Right lobe of liver (tissue), 6 donors: ENCODE measurements around the gene BTF3L4. TPM values are rescaled to one million over a fixed set of nuclear protein-coding genes. Genes with fewer than 3 reads are reported as not detected.
"Not testable (repeated sequence)": the region's sequence is repeated elsewhere in the genome, so short reads cannot be mapped to it uniquely, and the experiment has no call there.

Experiments used
- ATAC-seq, 4 donors: fragments of 200-7000 bp; cut with Tn5 transposase; one replicate each; pipeline ENCODE4 v1.9.1; 2020; ENCODE audit warnings: mild to moderate bottlenecking in 4 of 4, moderate library complexity in 4 of 4
- DNase-seq, 3 donors: peaks; one replicate each; pipeline ENCODE4 v3.0.0-alpha.2; 2020
- H3K27ac ChIP-seq, 3 donors: fragments of 200-600 bp; one replicate each; pipeline ENCODE4 v1.8.0; 2022
- H3K27me3 ChIP-seq, 2 donors: fragments of 200-600 bp; one replicate each; pipeline ENCODE4 v1.8.0; 2022
- H3K36me3 ChIP-seq, 4 donors: fragments of 200-600 bp; sonication (generic) in 1 of 4; one replicate each; pipeline versions ENCODE4 v1.5.1 to v1.8.0; 2017 to 2022; ENCODE audit warnings: control low read depth in 1 of 4
- H3K4me1 ChIP-seq, 4 donors: fragments of 200-600 bp; sonication (generic) in 1 of 4; one replicate each; pipeline versions ENCODE4 v1.5.1 to v1.8.0; 2017 to 2022; ENCODE audit warnings: control low read depth in 1 of 4
- H3K4me3 ChIP-seq, 3 donors: fragments of 200-600 bp; one replicate each; pipeline ENCODE4 v1.8.0; 2022
- H3K9me3 ChIP-seq, 4 donors: fragments of 200-600 bp; sonication (generic) in 1 of 4; one replicate each; pipeline versions ENCODE4 v1.5.1 to v1.8.0; 2017 to 2022; ENCODE audit warnings: control low read depth in 1 of 4
- CTCF ChIP-seq, 4 donors: fragments of 200-600 bp in 3 of 4; fragments of 450-650 bp in 1 of 4; IDR thresholded peaks; one replicate each; pipeline versions ENCODE4 v1.5.1 to v1.8.0; 2016 to 2022; ENCODE audit warnings: antibody characterized with exemption in 4 of 4, mild to moderate bottlenecking in 2 of 4
- POLR2A ChIP-seq: fragments of 450-650 bp; IDR thresholded peaks from one replicate; pipeline ENCODE4 v1.6.1; 2017; ENCODE audit warnings: antibody characterized with exemption, mild to moderate bottlenecking
- WGBS: methylation state at CpG from one replicate; pipeline ENCODE4 v1.1.6; 2018; ENCODE audit warnings: low coverage, low lambda C conversion rate; ENCODE audit not compliant: insufficient coverage; ENCODE audit errors: missing lambda C conversion rate; 5-methylcytosine and 5-hydroxymethylcytosine counted together
- intact Hi-C, 2 donors: fragments of 100-400 bp; cut with DNase I; formaldehyde crosslinking; loops; one replicate each; pipeline versions ENCODE4 v1.11.2 to v1.14.1; 2022
- total RNA-seq, 6 experiments: library from RNA; depleted of rRNA in 2 of 6; stranded (reverse); fragments of >200 nt in 2 of 6; fragmentation: NEBNext Ultra II Directional in 3 of 6; extraction: Animal tissue kit (Norgen Biotek cat#: 25700) in 3 of 6; gene quantifications; one replicate each; pipeline versions ENCODE4 v1.1.0 to v1.2.4, GENCODE V29; 2016 to 2023
- donor health status: DM: no; HTN: yes; CAD: no.
- donor health status: DM: no; HTN: no; CAD: no.
- donor health status: DM: no; HTN: no; CAD: no.
- donor health status: DM: no; HTN: yes; CAD: no.
- donor health status: DM: no; HTN: yes; CAD: no.

BTF3L4 gene
- total RNA-seq, 6 experiments from 2014 or later = 11.9 to 26.2 (median 15.2) TPM

DNA sequence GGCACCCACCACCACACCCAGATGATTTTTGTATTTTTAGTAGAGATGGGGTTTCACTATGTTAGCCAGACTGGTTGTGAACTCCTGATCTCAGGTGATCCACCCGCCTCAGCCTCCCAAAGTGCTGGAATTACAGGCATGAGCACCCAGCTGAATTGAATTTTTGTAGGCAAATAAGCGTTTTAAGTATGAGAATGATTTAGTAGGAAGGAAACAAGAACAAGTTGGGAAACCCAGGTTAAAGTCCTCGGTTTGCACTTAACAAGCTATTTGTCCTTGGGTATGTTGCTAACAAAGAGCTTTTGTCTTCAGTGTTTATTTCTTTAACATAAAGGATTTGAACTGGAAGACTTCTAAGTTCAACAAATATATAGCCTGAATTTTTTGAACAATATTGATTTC lies 23.9 kb downstream of the BTF3L4 start:
- H3K27me3 ChIP-seq = no peaks in the 10 kb centered on the region
- ATAC-seq (peak; percentile 43 to 64 (median 58)), DNase-seq (no peak)
- no peaks in the 10 kb centered on the region for H3K9me3 ChIP-seq
- H3K4me1 ChIP-seq = peaks cover 0 to 8% (median 0%) of the 10 kb centered on the region in 4 donors
- H3K4me3 ChIP-seq = no peak overlapping the region
- intact Hi-C loops = no loop called here
- TF ChIP-seq POLR2A (no peak), CTCF (IDR thresholded peaks at IDR 0.05) (no peak)
- peaks cover 0 to 11% (median 2%) of the 10 kb centered on the region in 4 donors for H3K36me3 ChIP-seq
- no peak overlapping the region for H3K27ac ChIP-seq
- WGBS = 28% methylated on average over 3 of the region's 3 CpGs

DNA sequence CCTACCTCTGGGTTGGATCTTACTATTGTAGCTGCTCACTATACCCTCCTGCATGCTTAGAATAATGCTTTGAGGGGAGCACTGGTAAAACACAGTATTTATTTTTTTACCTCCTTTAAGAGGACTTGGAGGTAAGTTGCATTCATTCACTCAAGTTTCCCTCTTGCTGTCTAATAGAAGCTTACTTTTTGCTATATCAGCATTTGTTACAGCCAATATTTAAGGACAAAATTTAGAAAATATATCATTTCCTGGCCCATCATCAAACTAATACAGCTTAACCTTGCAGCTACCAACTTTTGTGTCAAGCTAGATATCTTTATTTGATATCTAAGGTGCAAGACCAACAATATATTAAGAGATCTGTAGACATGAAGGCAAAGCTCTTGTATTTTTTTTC lies 31.8 kb downstream of the BTF3L4 start:
- not testable (repeated sequence) for H3K27me3 ChIP-seq

DNA sequence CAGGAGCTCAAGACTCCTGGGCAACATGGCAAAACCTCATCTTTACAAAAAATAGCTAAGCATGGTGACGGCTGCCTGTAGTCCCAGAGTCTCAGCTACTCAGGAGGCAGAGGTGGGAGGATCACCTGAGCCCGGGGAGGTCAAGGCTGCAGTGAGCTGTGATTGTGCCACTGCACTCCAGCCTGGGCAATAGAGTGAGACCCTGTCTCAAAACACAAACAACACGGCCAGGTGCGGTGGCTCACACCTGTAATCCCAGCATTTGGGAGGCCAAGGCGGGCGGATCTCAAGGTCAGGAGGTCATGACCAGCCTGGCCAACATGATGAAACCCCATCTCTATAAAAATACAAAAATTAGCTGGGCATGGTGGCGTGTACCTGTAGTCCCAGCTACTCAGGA lies 38.2 kb downstream of the BTF3L4 start:
- WGBS = no CpG with 5 or more reads among the region's 7 CpGs

More for the DNA sequence above, 31.8 kb downstream of the BTF3L4 start:
- H3K4me3 ChIP-seq, H3K9me3 ChIP-seq, DNase-seq, H3K4me1 ChIP-seq, H3K27ac ChIP-seq, intact Hi-C loops, ATAC-seq: not testable (repeated sequence)
- H3K36me3 ChIP-seq = peaks cover 0 to 21% (median 7%) of the 10 kb centered on the region in 4 donors

DNA sequence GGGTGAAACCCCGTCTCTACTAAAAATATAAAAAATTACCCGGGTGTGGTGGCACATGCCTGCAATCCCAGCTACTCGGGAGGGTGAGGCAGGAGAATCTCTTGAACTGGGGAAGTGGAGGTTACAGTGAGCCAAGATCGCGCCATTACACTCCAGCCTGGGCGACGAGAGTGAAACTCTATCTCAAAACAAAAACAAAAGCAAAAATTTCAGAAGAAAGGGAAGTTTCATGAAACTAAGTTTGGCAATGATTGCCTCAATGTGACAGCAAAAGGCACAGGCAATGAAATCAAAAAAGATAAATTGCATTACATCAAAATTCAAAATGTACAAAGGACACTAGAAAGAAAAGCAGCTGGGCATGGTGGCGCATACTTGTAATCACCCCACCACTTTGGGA lies 40.1 kb downstream of the BTF3L4 start:
- WGBS = 69% methylated on average over 8 of the region's 8 CpGs
- H3K36me3 ChIP-seq = no peaks in the 10 kb centered on the region
- intact Hi-C loops = no loop called here
- no peaks in the 10 kb centered on the region for H3K4me1 ChIP-seq
- no peak overlapping the region for H3K4me3 ChIP-seq
- DNase-seq (no peak), ATAC-seq (peak in 1 of 4 donors; percentile 14)
- H3K27me3 ChIP-seq = no peaks in the 10 kb centered on the region
- H3K27ac ChIP-seq = no peak overlapping the region
- TF ChIP-seq CTCF (IDR thresholded peaks at IDR 0.05) = no peak
- TF ChIP-seq POLR2A = no peak
- H3K9me3 ChIP-seq = no peaks in the 10 kb centered on the region

More for the DNA sequence above, 38.2 kb downstream of the BTF3L4 start:
- H3K4me3 ChIP-seq, H3K36me3 ChIP-seq, H3K27ac ChIP-seq, H3K27me3 ChIP-seq, H3K4me1 ChIP-seq, H3K9me3 ChIP-seq, intact Hi-C loops, DNase-seq: not testable (repeated sequence)
- peak in 1 of 4 donors; percentile 21 for ATAC-seq

GRCh38 chr1:52098139-52098871 lies 42.2 kb downstream of the BTF3L4 start:
- no peak overlapping the region for H3K4me3 ChIP-seq
- TF ChIP-seq CTCF (IDR thresholded peaks at IDR 0.05) (no peak), POLR2A (no peak)
- no peaks in the 10 kb centered on the region for H3K36me3 ChIP-seq
- 50% methylated on average over 7 of the region's 8 CpGs for WGBS
- no peaks in the 10 kb centered on the region for H3K4me1 ChIP-seq
- ATAC-seq (peak in 3 of 4 donors; percentile 19 to 54 (median 49)), DNase-seq (no peak)
- H3K27ac ChIP-seq = no peak overlapping the region
- no peaks in the 10 kb centered on the region for H3K27me3 ChIP-seq
- no peaks in the 10 kb centered on the region for H3K9me3 ChIP-seq
- intact Hi-C loops = no loop called here
